Stomach smooth muscle (tissue), 2 donors: ENCODE measurements around the gene PLCB4.

Experiments used
- H3K27ac ChIP-seq: one replicate; pipeline ENCODE4 v1.7.0; 2013; ENCODE audit warnings: mild to moderate bottlenecking, low read length, inconsistent platforms
- H3K27me3 ChIP-seq, 2 donors: one replicate each; pipeline ENCODE4 v1.7.0; 2013; ENCODE audit warnings: low read length in 2 of 2; ENCODE audit not compliant: insufficient read depth in 2 of 2, control insufficient read depth in 1 of 2
- H3K36me3 ChIP-seq, 2 donors: one replicate each; pipeline ENCODE4 v1.7.0; 2013; ENCODE audit warnings: low read length in 2 of 2; ENCODE audit not compliant: control insufficient read depth in 2 of 2, insufficient read depth in 2 of 2
- H3K4me1 ChIP-seq: one replicate; pipeline ENCODE4 v1.7.0; 2013; ENCODE audit warnings: low read length; ENCODE audit not compliant: control insufficient read depth, insufficient read depth
- H3K4me3 ChIP-seq, 2 donors: one replicate each; pipeline ENCODE4 v1.7.0; 2013; ENCODE audit warnings: low read length in 2 of 2
- H3K9ac ChIP-seq, 2 donors: one replicate each; pipeline ENCODE4 v1.7.0; 2013; ENCODE audit warnings: low read length in 2 of 2, mild to moderate bottlenecking in 1 of 2
- H3K9me3 ChIP-seq, 2 donors: one replicate each; pipeline ENCODE4 v1.7.0; 2013; ENCODE audit warnings: low read length in 2 of 2; ENCODE audit not compliant: control insufficient read depth in 2 of 2
- donor health status: healthy.
- donor health status: Pancreatic carcinoma.

The PLCB4 gene

DNA sequence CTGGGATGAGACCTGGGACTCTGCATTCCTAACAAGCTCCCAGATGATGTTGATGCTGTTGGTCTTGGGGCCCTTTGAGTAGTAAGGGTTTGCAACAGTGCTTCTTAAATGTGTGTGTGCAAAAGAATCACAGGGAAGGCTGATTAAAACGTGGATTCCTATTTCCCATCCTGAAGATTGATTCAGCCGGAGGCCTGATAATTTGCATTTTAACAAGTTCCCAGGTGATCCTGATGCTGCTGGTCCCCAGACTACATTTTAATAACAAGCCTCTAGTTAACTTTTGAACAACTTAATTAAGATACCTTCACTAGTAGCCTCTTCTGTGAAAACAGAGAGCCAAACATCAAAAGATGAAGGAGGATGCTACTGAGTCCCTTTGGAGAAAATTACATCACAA is 289.1 kb downstream of the PLCB4 start:
- H3K9ac ChIP-seq, result no peak overlapping the region

GRCh38 chr20:9359561-9360308 is 290.8 kb downstream of the PLCB4 start:
- Histone ChIP-seq H3K9ac (no peak overlapping the region), H3K27me3 (no peaks in the 10 kb centered on the region), H3K9me3 (no peaks in the 10 kb centered on the region), H3K27ac (no peak overlapping the region), H3K4me3 (no peak overlapping the region), H3K36me3 (no peaks in the 10 kb centered on the region), H3K4me1 (peaks cover 9% of the 10 kb centered on the region)

More for the DNA sequence above, 289.1 kb downstream of the PLCB4 start:
- H3K4me3 ChIP-seq, result no peak overlapping the region
- no peaks in the 10 kb centered on the region for H3K27me3 ChIP-seq
- H3K36me3 ChIP-seq, result no peaks in the 10 kb centered on the region
- no peaks in the 10 kb centered on the region for H3K9me3 ChIP-seq
- H3K4me1 ChIP-seq, result peaks cover 11% of the 10 kb centered on the region
- H3K27ac ChIP-seq, result no peak overlapping the region

DNA sequence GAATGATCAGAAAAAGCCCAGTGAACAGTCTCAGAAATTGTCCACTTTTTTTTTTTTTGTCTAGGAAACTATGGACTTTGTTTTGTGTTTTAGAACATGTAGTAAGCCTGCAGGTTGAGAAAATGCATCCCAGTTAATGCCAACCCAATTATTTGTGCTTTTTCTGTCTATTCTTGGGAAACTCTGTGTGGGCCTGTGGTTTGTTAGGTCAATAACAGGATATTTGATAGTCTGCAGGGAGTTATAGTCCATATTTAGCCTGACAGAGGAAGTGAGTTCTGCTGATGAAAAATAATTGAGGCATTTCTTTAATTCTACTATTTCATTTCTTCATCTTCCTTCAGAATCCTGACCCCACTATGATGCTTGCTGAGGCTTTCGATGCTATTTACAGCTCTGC is 291.5 kb downstream of the PLCB4 start:
- no peaks in the 10 kb centered on the region for H3K9me3 ChIP-seq
- H3K4me1 ChIP-seq, result peaks cover 9% of the 10 kb centered on the region
- H3K27ac ChIP-seq, result no peak overlapping the region
- H3K4me3 ChIP-seq, result no peak overlapping the region
- no peak overlapping the region for H3K9ac ChIP-seq
- H3K27me3 ChIP-seq, result no peaks in the 10 kb centered on the region
- H3K36me3 ChIP-seq, result no peaks in the 10 kb centered on the region

- Histone ChIP-seq H3K9me3 (no peaks in the 10 kb centered on the region), H3K4me3 (no peak overlapping the region), H3K9ac (no peak overlapping the region), H3K27me3 (no peaks in the 10 kb centered on the region), H3K36me3 (no peaks in the 10 kb centered on the region), H3K27ac (no peak overlapping the region), H3K4me1 (peaks cover 9% of the 10 kb centered on the region)
Measured at GRCh38 chr20:9363673-9364072, 294.8 kb downstream of the PLCB4 start.

- Histone ChIP-seq H3K4me3 (no peak overlapping the region), H3K4me1 (no peaks in the 10 kb centered on the region), H3K9me3 (no peaks in the 10 kb centered on the region), H3K27ac (no peak overlapping the region), H3K36me3 (no peaks in the 10 kb centered on the region), H3K9ac (no peak overlapping the region), H3K27me3 (no peaks in the 10 kb centered on the region)
Measured at GRCh38 chr20:9367328-9367727, 298.4 kb downstream of the PLCB4 start.

- no peak overlapping the region for H3K27ac ChIP-seq
- no peaks in the 10 kb centered on the region for H3K4me1 ChIP-seq
- H3K9me3 ChIP-seq, result no peaks in the 10 kb centered on the region
- no peaks in the 10 kb centered on the region for H3K27me3 ChIP-seq
- H3K36me3 ChIP-seq, result no peaks in the 10 kb centered on the region
- H3K4me3 ChIP-seq, result no peak overlapping the region
- no peak overlapping the region for H3K9ac ChIP-seq
Measured at GRCh38 chr20:9367746-9368145, 298.9 kb downstream of the PLCB4 start.

DNA sequence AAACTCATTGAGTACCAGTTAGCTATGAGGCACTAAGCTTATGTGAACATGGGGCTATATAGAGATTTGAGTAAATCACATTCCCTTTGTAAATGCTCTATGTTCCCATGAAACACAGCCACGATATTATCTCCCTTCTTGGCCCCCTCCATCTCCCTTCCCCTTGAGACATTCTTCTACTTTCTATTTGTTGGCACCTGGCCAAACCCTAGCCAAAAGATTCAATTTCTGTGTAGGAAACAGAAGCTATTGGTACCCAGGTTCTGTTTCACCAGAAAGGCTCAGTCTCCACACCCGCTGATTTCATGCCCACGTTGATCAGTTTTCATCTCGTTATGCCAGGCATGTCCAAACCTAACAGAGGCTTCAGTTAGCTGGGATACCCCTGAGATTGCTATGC is 300.0 kb downstream of the PLCB4 start:
- Histone ChIP-seq H3K4me3 (no peak overlapping the region), H3K9ac (no peak overlapping the region), H3K9me3 (no peaks in the 10 kb centered on the region), H3K27me3 (no peaks in the 10 kb centered on the region), H3K27ac (no peak overlapping the region), H3K36me3 (no peaks in the 10 kb centered on the region), H3K4me1 (no peaks in the 10 kb centered on the region)

DNA sequence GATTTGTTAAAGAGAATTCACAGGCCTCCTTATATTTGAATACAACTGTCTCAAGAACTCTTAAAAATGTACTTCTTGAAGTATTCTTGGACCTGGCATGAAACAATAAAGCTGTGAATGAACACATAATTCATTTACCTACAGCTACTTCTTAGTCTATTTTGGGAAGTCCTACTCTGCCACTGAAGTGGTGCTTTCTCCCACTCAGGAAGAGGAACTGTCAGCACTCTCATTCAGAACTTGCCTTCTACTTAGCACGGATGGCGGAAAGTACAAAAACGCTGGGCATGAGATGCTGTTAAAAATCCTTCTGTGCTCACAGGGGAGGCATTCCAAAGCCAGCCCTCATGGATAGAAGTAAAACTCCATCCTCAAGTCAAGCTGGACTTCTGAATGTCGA is 300.7 kb downstream of the PLCB4 start:
- Histone ChIP-seq H3K9ac (no peak overlapping the region), H3K36me3 (no peaks in the 10 kb centered on the region), H3K27me3 (no peaks in the 10 kb centered on the region), H3K4me1 (no peaks in the 10 kb centered on the region), H3K9me3 (no peaks in the 10 kb centered on the region), H3K4me3 (no peak overlapping the region), H3K27ac (no peak overlapping the region)

GRCh38 chr20:9374072-9374471 is 305.2 kb downstream of the PLCB4 start:
- Histone ChIP-seq H3K27ac (no peak overlapping the region), H3K27me3 (no peaks in the 10 kb centered on the region), H3K36me3 (no peaks in the 10 kb centered on the region), H3K9ac (no peak overlapping the region), H3K4me3 (no peak overlapping the region), H3K9me3 (no peaks in the 10 kb centered on the region), H3K4me1 (no peaks in the 10 kb centered on the region)

DNA sequence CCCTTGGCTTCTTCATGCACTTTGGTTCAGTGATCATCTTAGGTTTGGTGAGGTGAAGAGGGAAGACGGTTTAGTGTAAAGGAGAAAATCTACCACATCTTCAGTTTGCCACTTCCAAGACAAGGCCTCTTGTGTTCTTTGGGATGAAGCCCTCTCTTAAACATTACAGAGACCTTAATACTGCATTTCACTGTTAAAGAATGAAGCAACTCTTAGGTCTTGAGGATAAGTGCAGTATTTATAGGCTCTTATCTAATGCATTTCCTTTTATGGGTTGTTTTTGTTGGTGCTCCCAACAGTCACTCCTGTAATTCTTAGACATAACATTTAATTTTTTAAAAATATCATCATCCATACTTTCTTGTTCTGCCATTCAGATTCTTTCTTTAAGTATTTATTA is 305.6 kb downstream of the PLCB4 start:
- H3K27ac ChIP-seq, result no peak overlapping the region
- H3K36me3 ChIP-seq, result no peaks in the 10 kb centered on the region
- H3K4me1 ChIP-seq, result no peaks in the 10 kb centered on the region
- H3K9me3 ChIP-seq, result no peaks in the 10 kb centered on the region
- no peaks in the 10 kb centered on the region for H3K27me3 ChIP-seq
- no peak overlapping the region for H3K9ac ChIP-seq
- H3K4me3 ChIP-seq, result no peak overlapping the region

- no peak overlapping the region for H3K27ac ChIP-seq
- H3K4me3 ChIP-seq, result no peak overlapping the region
- no peak overlapping the region for H3K9ac ChIP-seq
- no peaks in the 10 kb centered on the region for H3K9me3 ChIP-seq
- H3K27me3 ChIP-seq, result no peaks in the 10 kb centered on the region
- no peaks in the 10 kb centered on the region for H3K4me1 ChIP-seq
- H3K36me3 ChIP-seq, result no peaks in the 10 kb centered on the region
Measured at GRCh38 chr20:9375221-9375681, 306.4 kb downstream of the PLCB4 start.
